ENCODE data around the gene GCHFR.

GCHFR gene

DNA sequence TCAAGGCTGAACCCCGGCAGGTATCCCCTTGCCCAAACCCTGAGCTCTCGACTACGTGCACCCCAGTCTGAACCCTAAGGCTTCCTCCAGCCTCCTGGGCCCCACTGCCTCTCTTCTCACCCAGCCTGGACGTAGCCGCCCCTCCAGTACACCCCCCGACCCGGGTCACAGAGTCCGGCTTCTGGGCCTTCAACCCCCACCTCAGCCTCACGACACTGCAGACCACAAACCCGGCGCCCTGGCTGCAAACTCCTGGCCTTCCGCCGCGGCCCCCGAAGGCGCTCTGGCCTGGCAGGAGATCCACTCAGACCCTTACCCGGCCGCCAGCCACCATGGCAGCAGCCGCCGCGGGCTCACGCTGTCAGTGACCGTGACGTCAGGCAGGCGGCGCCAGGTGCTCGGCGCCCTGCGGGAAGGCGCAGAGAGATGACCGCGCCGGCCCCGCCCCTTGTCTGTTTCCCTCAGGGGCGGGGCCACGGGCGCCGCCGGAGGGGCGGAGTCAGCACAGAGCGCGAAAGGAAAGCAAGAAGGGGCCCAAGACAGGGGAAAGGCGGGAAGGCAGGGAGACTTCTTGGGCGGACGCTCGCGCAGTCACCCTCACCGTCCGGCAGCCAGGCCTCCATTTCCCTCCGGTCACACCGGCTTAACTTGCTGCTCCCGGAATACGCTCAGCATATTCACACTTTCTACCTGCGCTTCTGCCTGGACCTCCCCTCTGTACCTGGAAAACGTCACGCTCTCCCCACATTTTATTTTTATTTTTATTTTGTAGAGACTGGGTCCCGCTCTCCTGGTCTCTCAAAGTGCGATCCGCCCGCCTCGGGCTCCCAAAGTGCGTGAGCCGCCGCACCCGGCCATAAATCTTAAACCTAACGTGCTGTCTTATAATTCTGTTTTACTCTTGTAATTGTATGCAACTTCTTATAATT, 8.7 kb upstream of the GCHFR start, which contains the start of gene RMDN3:
Gene RMDN3, minus strand, starts transcription at position 372 of the 929 bp plus-strand sequence. CDS start 471 bp downstream, outside the sequence.
- in situ Hi-C loops (cut with MboI; ENCODE audit: low sequenced_read_pairs) = no loop called here

DNA sequence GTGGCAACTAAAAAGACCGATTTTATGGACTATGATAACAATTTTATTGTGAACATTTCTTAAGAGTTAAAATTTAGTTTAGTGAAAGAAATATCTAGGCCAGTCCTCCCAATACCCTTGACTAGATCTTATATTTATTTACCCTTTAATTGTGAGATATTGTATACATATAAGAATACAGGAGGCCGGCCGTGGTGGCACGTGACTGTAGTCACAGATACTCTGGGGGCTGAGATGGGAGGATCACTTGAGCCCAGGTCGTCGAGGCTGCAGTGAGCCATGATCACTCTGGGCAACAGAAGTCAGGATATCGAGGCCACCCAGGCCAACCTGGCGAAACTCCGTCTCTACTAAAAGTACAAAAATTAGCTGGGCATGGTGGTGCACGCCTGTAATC, 8.1 kb upstream of the GCHFR start:
- in situ Hi-C loops (cut with MboI; ENCODE audit: low sequenced_read_pairs) = no loop called here

DNA sequence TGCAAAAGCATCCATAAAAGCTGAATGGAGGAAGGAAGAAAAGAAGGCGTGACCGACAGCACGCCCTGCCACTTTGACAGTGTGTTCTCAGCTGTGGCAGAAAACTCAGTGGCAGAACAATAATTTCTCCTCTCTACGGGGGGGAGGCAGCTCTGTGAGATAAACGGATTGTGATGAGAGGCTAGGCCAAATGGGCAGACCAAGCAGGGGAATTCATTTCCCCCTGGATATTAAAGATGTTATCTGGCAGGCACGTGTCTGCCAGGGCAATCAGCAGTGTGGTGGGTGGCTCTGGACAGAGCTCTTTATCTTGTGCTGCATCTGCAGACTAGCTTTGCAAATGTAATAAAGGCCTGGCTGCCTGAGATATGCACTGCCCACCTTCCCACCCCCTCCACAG, 6.9 kb upstream of the GCHFR start:
- in situ Hi-C loops (cut with MboI; ENCODE audit: low sequenced_read_pairs) = no loop called here

DNA sequence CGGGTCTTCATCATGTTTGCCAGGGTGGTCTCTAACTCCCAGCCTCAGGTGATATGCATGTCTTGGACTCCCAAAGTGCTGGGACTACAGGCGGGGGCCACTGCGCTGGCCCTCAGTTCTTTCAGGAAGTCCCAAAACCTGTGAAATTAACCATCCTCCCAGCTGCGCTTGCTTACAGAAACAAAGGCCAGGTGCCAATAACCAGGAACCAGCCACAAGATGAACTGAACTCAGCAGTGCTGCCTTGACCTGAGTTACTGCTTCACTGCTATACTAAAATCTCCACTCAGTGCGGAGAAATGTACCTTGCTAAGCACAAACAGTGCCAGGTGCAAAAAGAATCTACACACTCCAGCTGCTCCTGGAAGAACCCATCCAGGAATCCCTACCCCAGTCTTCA, 3.9 kb upstream of the GCHFR start:
- in situ Hi-C loops (cut with MboI; ENCODE audit: low sequenced_read_pairs) = no loop called here

DNA sequence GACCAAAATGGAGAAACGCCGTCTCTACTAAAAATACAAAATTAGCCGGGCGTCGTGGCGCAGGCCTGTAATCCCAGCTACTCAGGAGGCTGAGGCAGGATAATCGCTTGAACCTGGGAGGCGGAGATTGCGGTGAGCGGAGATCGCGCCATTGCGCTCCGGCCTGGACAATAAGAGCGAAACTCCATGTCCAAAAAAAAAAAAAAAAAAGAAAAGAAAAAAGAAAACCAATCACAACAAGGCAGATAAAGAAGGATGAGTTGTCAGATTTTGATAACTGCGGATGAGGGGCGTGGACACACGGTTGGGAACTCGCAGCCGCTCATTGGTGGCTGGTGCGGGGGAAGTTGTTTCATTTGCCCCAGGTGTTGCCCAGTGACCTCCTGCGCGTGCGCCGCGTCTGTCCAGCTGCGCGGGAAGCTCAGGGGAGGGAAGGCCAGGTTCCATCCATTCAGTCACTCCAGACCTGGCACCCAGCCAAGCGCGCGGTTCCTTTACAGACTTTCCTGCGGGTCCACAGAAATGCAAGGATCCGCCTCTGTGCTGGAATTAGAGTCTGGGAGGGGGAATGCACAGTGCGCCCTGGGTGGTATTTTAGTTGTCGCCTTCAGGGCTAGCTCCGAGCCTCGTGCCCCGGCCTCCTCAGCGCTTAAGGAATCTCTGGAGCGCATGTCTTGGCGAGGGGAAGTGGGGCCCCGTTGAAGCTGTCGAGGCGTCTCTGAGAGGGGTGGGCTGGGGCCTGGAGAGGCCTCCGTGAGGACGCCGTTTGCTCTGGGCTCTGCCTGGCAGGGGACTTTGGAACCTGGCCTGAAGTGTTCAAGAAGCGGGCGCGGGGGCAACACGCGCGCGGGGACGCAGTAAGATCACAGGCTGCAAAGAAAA, 708 bp upstream of the GCHFR start:
- in situ Hi-C loops (cut with MboI; ENCODE audit: low sequenced_read_pairs) = no loop called here

DNA sequence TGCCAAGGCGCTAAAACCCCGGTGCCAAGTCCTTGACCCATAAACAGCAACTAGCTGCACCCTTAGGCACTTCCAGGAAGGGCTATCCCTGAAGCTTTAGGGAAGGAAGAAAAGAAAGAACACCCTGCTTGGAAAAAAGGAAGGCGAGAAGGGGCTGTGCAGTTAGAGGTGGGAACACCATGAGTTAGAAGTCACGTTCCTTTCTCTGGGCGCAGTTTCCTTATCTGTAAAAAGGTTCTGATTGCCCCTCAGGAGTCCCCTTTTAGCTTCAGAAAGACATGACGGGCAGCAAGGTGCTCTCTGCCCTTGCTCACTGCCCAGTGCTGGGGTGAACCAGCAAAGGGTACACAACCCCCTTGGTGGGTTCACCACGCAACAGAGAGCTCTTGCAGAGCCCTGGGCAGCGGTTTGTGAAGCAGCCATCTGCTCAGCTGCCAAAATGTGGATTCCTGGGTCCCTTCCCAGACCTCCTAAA, 798 bp downstream of the GCHFR start:
- in situ Hi-C loops (cut with MboI; ENCODE audit: low sequenced_read_pairs) = no loop called here

DNA sequence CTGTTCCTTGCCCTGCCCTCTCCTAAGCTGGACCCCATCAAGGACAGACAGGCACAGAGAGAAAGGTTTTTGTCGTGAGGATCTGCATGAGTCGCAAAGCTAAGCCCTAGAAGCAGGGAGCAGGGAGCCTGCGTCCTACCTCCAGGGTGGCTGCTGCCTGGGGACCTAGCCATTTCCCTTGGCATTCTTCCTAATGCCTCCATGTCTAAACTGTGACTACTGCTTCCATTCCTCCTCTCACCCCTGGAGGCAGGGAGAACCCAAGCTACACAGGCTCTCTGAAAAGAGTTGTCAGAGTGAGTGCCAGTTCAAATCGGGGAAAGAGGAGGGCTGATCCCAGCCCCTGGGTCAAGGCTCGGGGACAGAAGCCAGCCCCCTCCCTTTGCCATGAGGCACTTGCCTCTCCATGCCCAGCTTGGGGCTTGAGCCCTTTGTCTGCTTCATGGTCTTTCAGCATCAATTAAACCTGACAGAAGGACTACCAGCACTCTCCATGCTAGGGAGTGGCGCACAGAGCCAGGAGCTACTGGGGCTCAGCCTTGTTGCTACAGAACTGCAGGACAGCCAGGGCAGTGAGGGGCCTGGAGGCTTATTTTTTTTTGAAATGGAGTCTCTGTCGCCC, 2.4 kb downstream of the GCHFR start:
- in situ Hi-C loops (cut with MboI; ENCODE audit: low sequenced_read_pairs) = no loop called here

DNA sequence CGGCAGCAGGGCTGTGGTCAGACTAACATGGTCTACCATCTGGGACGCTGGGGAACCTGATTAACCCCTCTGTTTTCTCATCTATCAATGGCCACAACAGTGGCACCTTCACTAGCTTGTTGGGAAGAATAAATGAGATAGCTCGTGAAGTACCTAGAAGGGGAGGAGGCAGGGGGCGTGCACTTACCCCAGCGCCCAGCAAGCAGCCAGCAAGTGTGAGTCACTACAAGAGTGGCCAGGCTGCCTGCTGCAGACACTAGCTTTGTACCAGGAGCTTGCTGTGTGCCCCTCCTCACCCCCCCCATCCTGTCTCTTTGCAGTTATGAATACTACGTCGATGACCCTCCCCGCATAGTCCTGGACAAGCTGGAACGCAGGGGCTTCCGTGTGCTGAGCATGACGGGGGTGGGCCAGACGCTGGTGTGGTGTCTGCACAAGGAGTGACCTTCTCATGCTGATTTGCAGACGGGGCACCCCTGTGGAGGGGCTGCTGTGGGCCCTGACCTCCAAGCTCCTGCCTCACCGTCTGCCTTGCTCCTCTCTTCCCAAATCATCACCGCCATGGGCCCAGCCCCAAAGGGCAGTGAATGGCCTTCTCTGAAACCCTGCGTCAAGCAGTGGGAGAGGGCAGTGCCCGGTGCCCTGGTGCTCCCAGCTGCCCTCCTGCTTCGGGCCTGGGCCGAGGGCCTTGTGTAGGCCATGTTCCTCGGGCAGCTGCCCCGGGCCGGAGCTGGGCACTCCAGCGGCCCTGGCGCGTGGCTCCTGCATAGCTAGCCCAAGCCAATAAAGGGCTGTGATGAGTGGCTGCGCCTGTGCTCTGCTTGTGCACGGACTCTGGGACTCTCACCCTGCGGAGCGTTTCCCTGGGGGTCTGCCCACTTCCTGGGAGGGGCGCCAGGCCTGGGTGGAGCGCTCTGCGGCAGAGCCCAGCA, 3.3 kb downstream of the GCHFR start:
- in situ Hi-C loops (cut with MboI; ENCODE audit: low sequenced_read_pairs) = no loop called here

DNA sequence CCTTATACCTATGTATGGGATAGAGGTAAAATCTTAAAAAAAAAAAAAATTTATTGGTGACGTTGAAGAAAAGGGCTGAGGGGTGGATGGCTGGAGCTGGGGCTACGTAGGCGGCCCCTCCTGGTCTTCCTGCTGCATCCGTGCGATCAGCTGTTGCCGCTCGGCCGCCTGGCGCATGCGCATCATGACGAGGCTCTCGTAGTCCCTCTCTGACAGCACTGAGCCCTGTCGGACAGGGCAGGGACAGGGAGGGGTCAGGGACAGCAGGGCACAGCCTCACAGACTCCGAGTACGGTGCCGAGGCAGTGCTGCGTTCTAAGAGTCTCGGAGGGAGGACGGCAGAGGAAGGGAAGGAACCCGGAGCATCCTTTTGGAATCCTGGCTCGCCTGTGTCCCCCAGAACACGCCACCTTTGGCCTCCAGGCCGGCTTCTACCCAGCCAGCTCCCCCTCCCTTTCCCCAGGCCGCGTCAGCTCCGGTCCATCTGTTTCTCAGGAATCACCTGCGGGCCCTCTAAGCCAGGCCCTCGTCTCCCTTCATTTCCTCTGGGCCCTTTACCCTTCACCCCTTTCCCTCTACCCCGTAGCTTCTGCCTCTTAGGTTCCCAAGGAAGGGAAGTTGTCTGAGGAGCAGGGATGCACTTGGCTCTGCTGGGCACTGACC, 4.1 kb downstream of the GCHFR start:
- in situ Hi-C loops (cut with MboI; ENCODE audit: low sequenced_read_pairs) = no loop called here

DNA sequence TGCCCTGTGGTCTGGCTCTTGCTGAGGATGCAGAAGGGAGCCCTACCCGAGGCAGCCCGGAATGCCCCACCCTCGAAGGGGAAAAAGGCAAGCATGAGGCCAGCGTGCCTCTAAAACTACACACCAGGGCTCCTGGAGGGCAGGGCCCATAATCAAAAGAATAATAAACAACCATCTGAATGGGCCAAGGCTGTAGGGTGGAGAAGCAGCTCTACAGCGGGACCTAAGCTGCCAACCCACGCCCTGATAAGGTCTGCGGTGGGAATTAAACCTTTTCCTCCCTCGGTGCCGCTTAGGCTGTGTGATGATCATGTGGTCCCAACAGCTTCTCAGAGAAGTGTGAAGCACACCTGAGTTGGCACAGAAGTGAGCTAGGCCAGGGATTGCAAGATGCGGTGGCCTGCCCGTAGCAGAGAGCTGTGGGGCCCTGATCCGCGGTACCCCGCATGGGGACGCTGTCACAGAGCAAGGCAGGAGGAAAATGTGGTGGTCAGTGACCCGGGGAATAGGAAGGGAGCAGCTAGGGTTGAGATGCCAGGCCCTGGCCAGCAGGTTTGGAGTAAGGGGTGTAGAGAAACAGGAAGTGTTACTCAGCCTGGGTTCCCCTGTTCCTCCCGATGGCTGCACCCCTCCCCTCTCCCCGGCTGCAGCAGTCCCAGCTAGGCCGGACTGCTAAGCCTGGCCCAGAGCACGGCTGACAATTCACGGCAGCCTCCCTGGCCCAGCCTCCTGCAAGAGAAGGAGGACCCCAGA, 4.8 kb downstream of the GCHFR start:
- in situ Hi-C loops (cut with MboI; ENCODE audit: low sequenced_read_pairs) = no loop called here

DNA sequence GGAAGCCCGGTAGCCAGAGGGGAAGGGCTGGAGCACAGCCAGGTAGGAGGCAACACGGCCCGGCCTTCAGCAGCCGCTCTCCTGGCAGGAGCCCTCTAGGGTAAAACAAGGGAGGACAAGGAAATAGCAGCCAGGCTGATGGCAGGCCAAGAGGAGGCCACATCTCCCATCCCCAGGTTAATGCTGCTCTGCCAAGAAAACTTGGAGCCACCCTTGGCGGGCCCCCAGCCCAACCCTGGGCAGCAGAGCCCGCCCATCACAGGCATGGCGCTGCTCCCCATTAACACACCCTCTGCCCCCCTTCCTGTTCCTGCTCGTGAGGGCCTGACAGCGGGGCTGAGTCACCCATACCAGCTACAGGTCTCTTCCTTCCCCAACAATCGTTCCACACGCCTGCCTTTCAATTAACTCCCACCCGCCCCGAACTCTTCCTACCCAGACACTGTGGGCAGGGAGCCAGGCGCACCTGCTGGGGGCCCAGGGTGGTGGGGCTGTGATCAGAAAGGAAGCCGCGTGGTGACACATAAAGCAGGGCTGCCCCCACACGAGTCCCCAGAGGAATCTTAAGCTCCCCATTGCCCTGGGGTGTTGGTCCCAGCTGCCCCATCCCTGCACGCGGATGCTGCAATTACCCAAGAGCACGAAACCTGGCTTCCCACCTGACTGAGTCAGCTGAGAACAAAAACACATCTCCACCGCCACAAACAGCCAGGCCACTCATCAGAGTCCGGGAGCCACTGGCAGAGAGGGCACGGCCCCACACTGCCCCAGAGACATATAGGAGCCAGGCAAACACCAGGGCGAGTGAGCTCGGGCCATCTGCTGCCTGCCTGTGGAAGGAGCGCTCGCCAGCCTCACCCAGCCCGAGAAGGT, 5.6 kb downstream of the GCHFR start, which contains the start of gene C15orf62:
Gene C15orf62, plus strand, starts transcription at position 707 of the 873 bp plus-strand sequence. CDS start 516 bp downstream, outside the sequence.
- in situ Hi-C loops (cut with MboI; ENCODE audit: low sequenced_read_pairs) = no loop called here

DNA sequence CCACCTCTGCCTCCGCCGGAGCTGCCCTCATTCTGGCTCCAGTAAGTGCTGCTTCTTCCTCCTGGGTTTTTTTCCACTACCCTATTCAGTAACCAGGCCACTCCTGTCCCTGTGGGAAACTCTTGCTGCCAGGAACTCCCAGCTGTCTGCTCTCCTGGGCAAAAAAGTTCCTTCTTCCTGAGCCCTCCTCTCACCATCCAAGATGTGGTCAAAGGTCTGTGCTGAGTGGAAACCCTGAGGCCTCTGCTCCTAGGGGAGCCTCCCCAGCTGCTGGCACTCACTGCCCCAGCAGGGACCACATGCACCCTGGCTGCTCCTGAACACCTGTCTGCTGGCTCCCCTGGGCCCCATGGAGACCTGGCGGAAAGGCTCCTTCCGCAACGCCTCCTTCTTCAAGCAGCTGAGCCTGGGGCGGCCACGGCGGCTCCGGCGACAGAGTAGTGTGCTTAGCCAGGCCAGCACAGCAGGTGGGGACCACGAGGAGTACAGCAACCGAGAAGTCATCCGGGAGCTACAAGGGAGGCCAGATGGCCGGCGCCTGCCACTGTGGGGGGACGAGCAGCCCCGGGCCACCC, 6.4 kb downstream of the GCHFR start:
- in situ Hi-C loops (cut with MboI; ENCODE audit: low sequenced_read_pairs) = no loop called here

DNA sequence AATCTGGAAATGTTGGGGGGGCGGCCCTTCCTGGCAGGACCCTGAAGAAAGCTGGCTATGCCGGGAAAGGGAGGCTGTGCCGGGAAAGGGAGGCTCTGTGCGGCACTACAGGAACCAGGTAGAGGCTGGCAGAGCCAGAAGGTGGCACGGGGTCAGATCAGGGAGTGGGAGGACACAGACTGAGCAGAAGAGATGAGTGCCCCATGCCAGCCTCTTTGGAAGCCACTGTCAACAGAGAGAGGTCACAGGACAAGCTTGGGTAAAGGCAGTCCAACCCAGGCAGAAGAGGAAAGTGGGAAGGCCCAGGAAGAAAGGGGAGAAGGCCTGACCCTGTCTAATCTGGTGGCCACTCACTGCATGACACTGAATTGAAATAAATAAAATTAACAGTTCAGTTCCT, 7.4 kb downstream of the GCHFR start:
- in situ Hi-C loops (cut with MboI; ENCODE audit: low sequenced_read_pairs) = no loop called here

DNA sequence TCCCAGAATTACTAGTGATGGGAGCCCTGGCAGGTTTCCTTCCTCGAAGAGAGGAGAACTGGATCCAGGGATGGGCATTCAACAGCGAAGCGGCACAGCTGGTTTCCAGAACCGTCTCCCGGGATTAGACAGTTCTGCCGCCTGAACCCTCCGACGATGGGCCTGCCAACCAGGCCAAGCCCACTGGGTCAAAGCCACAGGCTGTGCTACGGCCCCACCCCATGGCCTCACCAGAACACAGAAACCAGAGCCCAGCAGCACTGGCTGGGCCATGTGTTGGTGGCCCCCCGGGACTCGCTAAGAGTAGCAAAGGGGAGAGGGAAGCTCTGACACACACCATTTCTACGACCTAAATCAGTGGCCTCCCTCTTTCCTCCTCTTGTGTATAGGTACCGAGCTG, 8.1 kb downstream of the GCHFR start:
- in situ Hi-C loops (cut with MboI; ENCODE audit: low sequenced_read_pairs) = no loop called here

DNA sequence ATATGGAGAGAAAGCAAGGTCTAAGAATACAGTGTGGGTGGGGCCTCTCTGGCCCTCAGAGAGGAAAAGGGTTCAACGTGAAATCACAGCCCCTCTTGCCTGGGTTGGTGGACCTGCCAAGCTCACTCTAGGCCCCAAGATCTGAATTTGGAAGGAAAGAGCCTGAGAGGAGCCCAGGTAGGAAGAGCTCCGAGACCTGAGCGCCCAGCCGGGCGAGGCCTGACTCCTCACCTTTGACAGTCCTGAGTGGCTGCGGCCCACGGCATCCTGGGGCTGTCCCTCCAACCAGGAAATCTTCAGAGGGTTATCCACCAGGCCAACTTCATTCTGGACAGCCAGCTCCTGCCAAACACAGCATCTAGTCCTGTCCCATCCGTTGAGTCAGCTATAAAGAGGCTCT, 9.6 kb downstream of the GCHFR start:
- in situ Hi-C loops (cut with MboI; ENCODE audit: low sequenced_read_pairs) = no loop called here

DNA sequence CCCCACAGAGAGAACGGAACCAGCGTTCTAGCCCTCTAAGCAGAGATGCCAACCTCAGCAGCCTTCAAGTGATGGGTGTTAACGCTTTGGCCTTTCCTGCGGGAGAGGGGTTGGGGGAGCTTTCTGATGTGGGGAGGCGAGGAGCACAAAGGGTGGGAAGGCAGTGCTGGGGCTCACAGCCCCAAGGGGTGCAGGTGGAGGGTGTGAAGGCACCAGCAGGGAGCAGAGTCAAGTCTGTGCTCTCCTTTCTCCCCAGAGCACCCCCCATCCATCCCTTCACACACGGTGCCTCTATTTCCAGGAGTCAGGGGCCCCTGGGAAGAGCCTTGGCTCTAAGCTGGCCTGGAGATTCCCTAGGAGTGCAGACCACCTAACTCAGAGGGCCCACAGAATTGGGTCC, 10.0 kb downstream of the GCHFR start:
- in situ Hi-C loops (cut with MboI; ENCODE audit: low sequenced_read_pairs) = no loop called here

DNA sequence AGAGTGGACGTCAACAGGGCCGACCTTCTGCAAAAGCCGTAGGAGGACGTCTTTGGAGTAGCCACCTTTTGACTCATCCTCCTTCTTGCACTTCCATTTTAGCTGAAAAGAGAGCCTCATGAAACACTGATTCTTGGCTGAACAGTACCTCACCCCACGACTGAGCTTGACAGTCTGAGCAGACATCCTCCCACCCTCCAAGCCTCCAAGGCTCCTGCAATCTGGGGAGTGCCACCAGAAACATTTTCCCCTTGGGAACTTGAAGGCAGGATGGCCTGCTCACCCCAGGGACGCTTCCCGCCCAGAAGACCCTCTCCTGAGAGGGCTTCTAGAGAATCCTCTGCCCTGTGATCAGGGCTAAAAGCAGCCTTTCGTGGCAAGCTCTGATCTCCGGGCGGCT, 11.1 kb downstream of the GCHFR start:
- in situ Hi-C loops (cut with MboI; ENCODE audit: low sequenced_read_pairs) = no loop called here
